NCI-H345 treated with DMSO at 0.1 percent for 48 hours (cell line): ENCODE data around the gene ADGRA1.
"Not testable (repeated sequence)": the region's sequence is repeated elsewhere in the genome, so short reads cannot be mapped to it uniquely, and the experiment has no call there.

ENCODE experiments used
- DNase-seq: peaks from one replicate; lab custom pipeline; 2025; ENCODE audit not compliant: unreplicated experiment; lab: John Stamatoyannopoulos, UW

ADGRA1 gene

GRCh38 chr10:133175624-133176023 lies 87.9 kb downstream of the ADGRA1 start:
- DNase-seq: not testable (repeated sequence)

- no peak for DNase-seq
Observed at GRCh38 chr10:133176546-133176945, 88.8 kb downstream of the ADGRA1 start.

GRCh38 chr10:133177380-133178157 lies 89.8 kb downstream of the ADGRA1 start:
- no peak for DNase-seq

GRCh38 chr10:133178357-133179127 lies 90.8 kb downstream of the ADGRA1 start:
- DNase-seq: no peak

GRCh38 chr10:133179128-133179520 lies 91.4 kb downstream of the ADGRA1 start:
- DNase-seq: no peak

- no peak for DNase-seq
Observed at GRCh38 chr10:133179651-133180050, 91.9 kb downstream of the ADGRA1 start.

- no peak for DNase-seq
Observed at GRCh38 chr10:133180192-133180964, 92.7 kb downstream of the ADGRA1 start.

- DNase-seq: no peak
Observed at GRCh38 chr10:133180965-133181639, 93.4 kb downstream of the ADGRA1 start.
